Activated CD4-positive, alpha-beta memory T cell treated with anti-CD3 and anti-CD28 coated beads, Interleukin-2, amount 10 ng/mL, durations not matched to agents 7 days and 5 days (primary cell): ENCODE results near the gene ARHGEF40. TPM values are rescaled to one million over a fixed set of nuclear protein-coding genes. Genes with fewer than 3 reads are reported as not detected.
A peak's percentile ranks its signal among the peaks of the same experiment; 100 is the strongest.

Source experiments
- CTCF ChIA-PET: fragments of 350-600 bp; sonication (Branson Sonifier 250); formaldehyde crosslinking; loops from one replicate; lab custom pipeline; 2021; ENCODE audit warnings: antibody characterized with exemption, inconsistent platforms; lab: Charles Lee
- POLR2A ChIA-PET: fragments of 350-600 bp; sonication (Branson Sonifier 250); formaldehyde crosslinking; loops from one replicate; lab custom pipeline; 2021; ENCODE audit warnings: antibody characterized with exemption; lab: Charles Lee
- DNase-seq: peaks from one replicate; pipeline ENCODE4 v3.0.0-alpha.2; 2020
- H3K27ac Mint-ChIP-seq: one replicate; pipeline ENCODE4 v1.8.0; 2021; ENCODE audit warnings: mild to moderate bottlenecking, mixed read lengths
- H3K27me3 Mint-ChIP-seq: one replicate; pipeline ENCODE4 v1.8.0; 2021; ENCODE audit warnings: mixed read lengths
- H3K36me3 Mint-ChIP-seq: one replicate; pipeline ENCODE4 v1.8.0; 2021; ENCODE audit warnings: low read depth, mixed read lengths
- H3K4me1 Mint-ChIP-seq: one replicate; pipeline ENCODE4 v1.8.0; 2021; ENCODE audit warnings: mixed read lengths
- H3K4me3 Mint-ChIP-seq: one replicate; pipeline ENCODE4 v1.8.0; 2021; ENCODE audit warnings: mild to moderate bottlenecking, mixed read lengths
- H3K9me3 Mint-ChIP-seq: one replicate; pipeline ENCODE4 v1.8.0; 2021; ENCODE audit warnings: mixed read lengths
- total RNA-seq, 2 experiments: library from RNA; stranded (reverse); gene quantifications; one replicate each; pipeline ENCODE4 v1.2.3, GENCODE V29; 2021

Gene ARHGEF40
- total RNA-seq, result under 1 TPM; 0.18 to 0.28 TPM

DNA sequence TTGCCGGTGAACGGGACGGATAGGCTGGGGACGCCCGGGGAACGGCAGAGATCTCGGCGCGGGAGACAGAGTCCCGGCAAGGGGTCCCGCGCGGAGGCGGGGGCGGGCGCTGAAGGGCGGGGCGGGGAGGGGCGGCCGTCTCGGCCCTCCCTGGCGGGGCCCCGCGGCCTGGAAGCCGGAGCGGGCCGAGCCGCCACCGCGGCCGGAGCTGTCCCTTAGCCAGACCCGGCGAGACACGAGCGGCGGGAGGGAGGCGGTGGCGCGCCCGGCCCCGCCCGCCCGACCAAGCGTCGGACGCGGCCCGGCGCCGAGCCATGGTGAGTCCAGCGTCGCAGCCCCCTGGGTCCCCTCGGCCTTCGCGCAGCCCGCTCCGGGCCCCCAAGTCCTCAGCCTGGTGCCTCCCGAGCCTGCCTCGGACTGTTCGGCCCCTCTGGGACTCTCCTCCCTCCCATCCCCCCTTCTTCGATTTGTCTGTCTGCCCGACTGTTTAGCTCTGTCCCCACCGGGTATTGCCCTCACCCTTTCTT is at the start of gene ARHGEF40:
Gene ARHGEF40 (plus strand): TSS at position 222 of the 527 bp plus-strand sequence. CDS start 93 bp downstream, at position 315.
- Mint-ChIP-seq H3K36me3 (peaks cover 2% of the 10 kb centered on the region), H3K27ac (peak within 1 kb of the TSS; percentile 6), H3K27me3 (peaks cover 77% of the 10 kb centered on the region), H3K4me1 (peaks cover 39% of the 10 kb centered on the region), H3K4me3 (peak within 1 kb of the TSS; percentile 65), H3K9me3 (no peaks in the 10 kb centered on the region)
- ChIA-PET POLR2A (interaction anchor here (0.8 to 3.0 kb wide), 6 partner anchors 14 to 77 kb away, joined by 3 to 19 read pairs (median 4); no protein-coding TSS in a partner anchor), CTCF (interaction anchor here (1.9 to 3.7 kb wide), 5 partner anchors 17 to 55 kb away, joined by 4 to 20 read pairs (median 14); no protein-coding TSS in a partner anchor)
- DNase-seq, result no peak

DNA sequence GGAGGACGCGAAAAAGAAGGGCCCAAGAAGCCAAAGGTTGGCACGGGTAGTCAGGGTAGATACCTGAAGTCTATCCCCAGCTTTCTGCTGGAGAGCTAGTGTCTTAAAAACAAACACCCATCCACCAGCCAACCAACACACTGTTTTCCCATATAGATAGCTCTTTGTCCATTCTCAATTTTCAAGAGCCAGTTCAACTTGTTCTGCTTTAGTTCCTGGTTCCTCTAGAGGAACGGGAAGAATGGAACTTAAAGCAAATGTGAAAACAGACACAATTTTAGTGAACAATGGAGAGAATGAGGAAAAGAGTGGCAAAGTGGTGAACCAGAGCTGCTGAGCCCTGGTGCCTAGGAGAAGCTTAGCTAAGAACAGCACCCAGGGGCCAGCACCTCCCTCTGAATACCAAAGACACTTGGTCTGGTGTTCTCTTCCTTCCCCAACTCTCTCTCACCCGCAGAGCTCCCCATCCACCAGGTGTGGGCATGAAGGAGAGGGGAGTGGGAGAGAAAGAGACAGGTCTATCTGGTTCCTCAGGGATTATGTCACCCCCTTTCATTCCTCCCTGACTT is 49.0 kb upstream of the ARHGEF40 start:
- ChIA-PET CTCF (interaction anchor here (1.5 kb wide), 1 partner anchor 83 kb away, joined by 7 read pairs; no protein-coding TSS in a partner anchor), POLR2A (no interaction called here)
- Mint-ChIP-seq H3K36me3 (no peaks in the 10 kb centered on the region), H3K27ac (no peak overlapping the region), H3K4me3 (no peak overlapping the region), H3K9me3 (no peaks in the 10 kb centered on the region), H3K27me3 (peaks cover 29% of the 10 kb centered on the region), H3K4me1 (peaks cover 11% of the 10 kb centered on the region)
- DNase-seq, result no peak

- ChIA-PET CTCF (interaction anchor here (0.9 to 2.0 kb wide), 2 partner anchors 8 to 22 kb away, joined by 5 to 16 read pairs; no protein-coding TSS in a partner anchor), POLR2A (no interaction called here)
- Mint-ChIP-seq H3K36me3 (no peaks in the 10 kb centered on the region), H3K4me3 (no peak overlapping the region), H3K9me3 (no peaks in the 10 kb centered on the region), H3K27me3 (peaks cover 34% of the 10 kb centered on the region), H3K4me1 (peaks cover 11% of the 10 kb centered on the region), H3K27ac (no peak overlapping the region)
- DNase-seq, result no peak
These were observed 47.4 kb upstream of the ARHGEF40 start for GRCh38 chr14:21022686-21023085.

DNA sequence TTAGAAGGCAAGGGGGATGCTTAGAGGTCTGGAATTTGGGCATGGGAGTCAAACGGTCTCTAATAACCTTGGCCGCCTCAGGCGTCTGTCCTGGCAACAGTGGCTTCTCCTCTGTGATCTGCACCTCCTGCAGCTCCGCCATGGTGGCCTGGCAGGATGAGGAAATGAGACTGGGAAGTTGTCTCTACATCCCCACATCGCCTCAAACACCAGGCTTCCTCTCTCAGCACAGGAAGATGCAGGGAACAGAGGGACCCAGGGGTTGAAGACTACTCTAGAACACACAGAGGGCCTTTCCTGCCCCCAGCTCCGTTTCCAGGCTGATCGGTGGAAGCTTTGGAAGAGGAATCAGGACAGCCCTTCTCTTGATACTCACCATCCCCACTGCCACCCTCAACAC is 46.9 kb upstream of the ARHGEF40 start:
- CTCF ChIA-PET, result interaction anchor here (2.0 kb wide), 1 partner anchor 8 kb away, joined by 16 read pairs; no protein-coding TSS in a partner anchor
- Mint-ChIP-seq H3K27ac (no peak overlapping the region), H3K4me3 (no peak overlapping the region), H3K36me3 (no peaks in the 10 kb centered on the region), H3K9me3 (no peaks in the 10 kb centered on the region), H3K27me3 (peaks cover 34% of the 10 kb centered on the region), H3K4me1 (peaks cover 11% of the 10 kb centered on the region)
- POLR2A ChIA-PET, result no interaction called here
- DNase-seq, result no peak

DNA sequence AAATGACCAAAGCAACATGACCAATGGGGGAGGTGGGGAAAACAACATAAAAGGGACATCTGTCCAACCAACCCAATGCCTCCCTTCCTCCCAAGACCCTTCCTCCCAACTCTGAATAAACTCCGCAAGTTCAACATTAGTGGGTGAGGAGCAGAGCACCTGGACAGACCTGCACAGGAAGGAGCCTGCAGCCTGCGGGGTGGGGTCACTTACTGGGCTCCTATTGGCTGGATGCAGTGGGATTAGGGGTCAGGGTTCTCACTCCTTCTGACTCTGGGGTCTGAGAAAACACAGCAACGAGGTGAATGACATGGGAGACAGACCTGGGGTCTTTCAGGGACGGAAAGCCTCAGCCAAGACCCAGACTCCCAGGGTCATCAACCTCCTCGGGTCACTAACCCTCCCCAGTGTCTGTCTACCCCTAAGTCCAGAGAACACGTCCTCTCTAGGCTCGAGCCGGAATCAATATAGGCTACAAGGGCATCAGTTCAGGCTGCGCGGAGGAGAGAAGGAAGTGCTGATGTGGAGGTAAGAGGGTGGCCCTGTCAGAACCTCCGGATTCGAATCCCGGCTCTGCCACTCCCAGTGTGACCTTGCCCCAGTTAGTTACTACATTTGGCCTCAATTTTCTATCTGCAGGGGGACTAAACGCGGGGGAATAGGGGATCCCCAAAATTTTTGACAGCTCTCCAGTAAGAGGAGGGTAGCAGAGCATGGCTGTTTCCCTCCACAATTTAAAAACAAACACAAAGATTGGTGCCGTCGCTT is 46.1 kb upstream of the ARHGEF40 start:
- peaks cover 34% of the 10 kb centered on the region for H3K27me3 Mint-ChIP-seq
- H3K4me1 Mint-ChIP-seq, result peaks cover 11% of the 10 kb centered on the region
- CTCF ChIA-PET, result interaction anchor here (1.3 to 2.0 kb wide), 3 partner anchors 9 to 80 kb away, joined by 3 to 16 read pairs (median 5); no protein-coding TSS in a partner anchor
- POLR2A ChIA-PET, result interaction anchor here (1.0 kb wide), 1 partner anchor 80 kb away, joined by 3 read pairs; no protein-coding TSS in a partner anchor
- no peaks in the 10 kb centered on the region for H3K9me3 Mint-ChIP-seq
- no peak for DNase-seq
- H3K4me3 Mint-ChIP-seq, result peak overlapping the region; percentile 68
- H3K27ac Mint-ChIP-seq, result no peak overlapping the region
- no peaks in the 10 kb centered on the region for H3K36me3 Mint-ChIP-seq

DNA sequence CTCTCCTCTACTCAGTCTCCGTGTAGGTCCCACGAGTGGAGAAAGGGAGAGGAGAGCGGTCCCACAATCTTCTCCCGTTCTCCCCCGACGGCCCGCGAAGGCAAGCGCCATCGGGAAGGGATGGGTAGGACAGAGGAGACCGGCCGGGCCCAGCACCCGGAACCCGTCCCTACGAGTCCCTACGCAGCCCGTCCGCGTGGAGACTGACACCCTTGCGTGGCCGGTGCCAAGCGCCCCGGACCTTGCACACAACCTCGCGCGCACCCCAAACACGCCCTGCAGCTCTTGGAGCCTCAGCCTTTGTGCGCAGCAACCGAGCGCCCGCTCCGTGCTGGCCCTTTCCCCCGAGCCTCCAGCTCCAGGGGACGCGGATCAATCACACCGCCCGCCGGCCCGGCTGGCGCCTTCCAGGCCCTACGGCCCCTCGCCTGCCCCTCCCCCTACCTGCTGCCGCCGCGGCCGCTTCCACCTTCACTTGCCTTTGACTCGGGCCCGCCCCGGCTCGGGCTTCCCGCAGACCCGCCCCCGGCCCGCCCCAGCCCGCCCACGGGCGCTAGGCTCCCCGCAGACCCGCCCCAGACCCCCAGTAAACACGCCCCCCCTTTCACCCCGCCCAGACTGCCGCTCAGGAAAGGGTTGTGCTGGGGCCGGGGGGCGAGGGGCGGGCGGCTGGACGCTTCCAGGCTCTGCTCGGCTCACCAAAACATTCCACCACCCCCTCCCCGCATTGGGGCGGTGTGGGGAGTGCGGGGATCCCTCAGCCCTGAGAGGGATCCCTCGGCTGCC is 45.3 kb upstream of the ARHGEF40 start, which contains the start of gene NDRG2:
Gene NDRG2 (minus strand): TSS at position 477 of the 786 bp plus-strand sequence. CDS start 1,746 bp downstream, outside the sequence.
- Mint-ChIP-seq H3K9me3 (no peaks in the 10 kb centered on the region), H3K36me3 (no peaks in the 10 kb centered on the region), H3K4me1 (peaks cover 11% of the 10 kb centered on the region), H3K4me3 (peak within 1 kb of the TSS; percentile 69), H3K27ac (no peak within 1 kb of the TSS), H3K27me3 (peaks cover 34% of the 10 kb centered on the region)
- ChIA-PET POLR2A (interaction anchor here (1.0 kb wide), 1 partner anchor 80 kb away, joined by 3 read pairs; no protein-coding TSS in a partner anchor), CTCF (interaction anchor here (1.3 to 2.0 kb wide), 3 partner anchors 10 to 79 kb away, joined by 3 to 16 read pairs (median 5); no protein-coding TSS in a partner anchor)
- DNase-seq, result peak; percentile 74

- ChIA-PET CTCF (interaction anchor here (1.2 to 1.4 kb wide), 4 partner anchors 11 to 79 kb away, joined by 3 to 5 read pairs (median 3); no protein-coding TSS in a partner anchor), POLR2A (no interaction called here)
- H3K9me3 Mint-ChIP-seq, result no peaks in the 10 kb centered on the region
- peaks cover 11% of the 10 kb centered on the region for H3K4me1 Mint-ChIP-seq
- H3K4me3 Mint-ChIP-seq, result peak overlapping the region; percentile 69
- H3K36me3 Mint-ChIP-seq, result no peaks in the 10 kb centered on the region
- no peak for DNase-seq
- H3K27me3 Mint-ChIP-seq, result peaks cover 34% of the 10 kb centered on the region
- no peak overlapping the region for H3K27ac Mint-ChIP-seq
These were observed 44.5 kb upstream of the ARHGEF40 start for GRCh38 chr14:21025371-21026273.

DNA sequence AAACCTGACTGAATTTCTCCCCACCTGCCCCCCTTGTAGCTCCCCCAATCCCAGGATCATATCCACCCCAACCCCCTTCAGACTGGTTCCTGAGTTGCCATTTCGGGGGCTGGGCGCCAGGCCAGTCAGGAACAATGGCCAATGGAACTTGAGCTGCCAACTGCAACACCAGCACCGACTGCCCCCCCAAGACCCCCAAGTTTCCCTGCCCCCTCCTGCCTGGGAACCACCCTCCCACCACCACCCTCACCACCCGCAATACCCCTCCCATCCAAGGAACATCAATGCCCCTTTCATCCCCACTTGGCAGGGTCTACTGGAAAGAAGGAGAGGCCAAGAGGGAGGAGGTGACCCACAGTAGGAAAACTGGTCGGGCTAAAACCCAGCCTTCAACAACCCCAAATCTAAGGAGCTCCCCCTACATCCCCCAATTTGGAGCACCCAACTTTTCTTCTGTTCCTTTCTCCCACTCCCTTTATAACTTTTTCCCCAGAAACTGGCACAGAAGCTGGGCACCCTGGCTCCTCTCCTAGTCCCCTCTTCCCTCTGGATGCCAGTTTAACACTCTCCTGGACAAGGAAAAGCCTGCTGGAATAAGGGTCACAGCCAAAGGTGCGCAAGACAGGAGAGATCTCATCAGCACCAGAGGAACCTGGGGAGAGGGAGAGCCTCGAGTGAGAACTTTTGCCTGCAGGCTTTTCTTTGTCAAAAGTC is 43.7 kb upstream of the ARHGEF40 start:
- no peak overlapping the region for H3K4me3 Mint-ChIP-seq
- H3K9me3 Mint-ChIP-seq, result no peaks in the 10 kb centered on the region
- H3K36me3 Mint-ChIP-seq, result no peaks in the 10 kb centered on the region
- H3K27me3 Mint-ChIP-seq, result peaks cover 34% of the 10 kb centered on the region
- CTCF ChIA-PET, result interaction anchor here (1.2 to 1.4 kb wide), 3 partner anchors 12 to 79 kb away, joined by 3 to 5 read pairs (median 3); no protein-coding TSS in a partner anchor
- H3K27ac Mint-ChIP-seq, result no peak overlapping the region
- POLR2A ChIA-PET, result no interaction called here
- peaks cover 11% of the 10 kb centered on the region for H3K4me1 Mint-ChIP-seq
- DNase-seq, result no peak

DNA sequence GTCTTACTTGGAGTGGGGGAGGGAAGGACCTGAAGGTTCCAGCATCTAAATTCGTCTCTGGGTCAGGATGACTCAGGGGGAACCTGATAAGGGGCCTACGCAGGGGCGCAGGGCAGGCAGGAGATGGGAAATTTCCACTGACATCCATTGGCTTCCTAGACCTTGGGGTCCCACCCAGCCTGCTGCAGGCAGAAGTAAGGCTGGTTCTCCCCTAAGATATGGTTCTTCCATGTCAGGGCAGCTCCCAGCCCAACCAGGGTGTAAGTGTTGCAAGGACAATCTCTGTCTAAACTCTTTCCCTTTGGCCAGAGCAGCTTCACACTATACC is 43.2 kb upstream of the ARHGEF40 start:
- ChIA-PET POLR2A (no interaction called here), CTCF (interaction anchor here (1.2 to 1.4 kb wide), 2 partner anchors 77 to 78 kb away, joined by 3 read pairs; no protein-coding TSS in a partner anchor)
- no peaks in the 10 kb centered on the region for H3K9me3 Mint-ChIP-seq
- peaks cover 11% of the 10 kb centered on the region for H3K4me1 Mint-ChIP-seq
- DNase-seq, result no peak
- peaks cover 37% of the 10 kb centered on the region for H3K27me3 Mint-ChIP-seq
- no peak overlapping the region for H3K27ac Mint-ChIP-seq
- no peak overlapping the region for H3K4me3 Mint-ChIP-seq
- H3K36me3 Mint-ChIP-seq, result no peaks in the 10 kb centered on the region

GRCh38 chr14:21029917-21030316 is 40.2 kb upstream of the ARHGEF40 start, which contains the start of gene TPPP2:
Gene TPPP2, plus strand, starts transcription at chr14:21030217. Its CDS starts 365 bp downstream, at chr14:21030582.
- no peak within 1 kb of the TSS for H3K4me3 Mint-ChIP-seq
- CTCF ChIA-PET, result interaction anchor here (3.6 kb wide), 1 partner anchor 15 kb away, joined by 19 read pairs; no protein-coding TSS in a partner anchor
- POLR2A ChIA-PET, result no interaction called here
- no peaks in the 10 kb centered on the region for H3K9me3 Mint-ChIP-seq
- H3K4me1 Mint-ChIP-seq, result no peaks in the 10 kb centered on the region
- H3K27me3 Mint-ChIP-seq, result peaks cover 10% of the 10 kb centered on the region
- H3K36me3 Mint-ChIP-seq, result no peaks in the 10 kb centered on the region
- no peak for DNase-seq
- no peak within 1 kb of the TSS for H3K27ac Mint-ChIP-seq

DNA sequence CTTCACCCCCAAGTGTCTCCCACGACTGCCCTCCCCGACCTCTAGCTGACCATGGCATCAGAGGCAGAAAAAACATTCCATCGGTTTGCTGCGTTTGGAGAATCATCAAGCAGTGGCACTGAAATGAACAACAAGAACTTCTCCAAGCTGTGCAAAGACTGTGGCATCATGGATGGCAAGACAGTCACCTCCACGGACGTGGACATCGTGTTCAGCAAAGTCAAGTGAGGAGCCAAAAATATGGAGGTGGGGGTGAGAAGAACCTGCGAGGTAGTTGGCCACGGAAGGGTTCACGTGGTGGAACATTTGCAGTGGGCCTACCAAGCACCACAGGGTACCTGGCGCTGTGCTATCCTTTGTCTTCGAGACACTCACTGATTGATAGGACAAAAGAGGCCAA is 39.6 kb upstream of the ARHGEF40 start:
- CTCF ChIA-PET, result interaction anchor here (3.6 kb wide), 1 partner anchor 16 kb away, joined by 19 read pairs; no protein-coding TSS in a partner anchor
- no peaks in the 10 kb centered on the region for H3K9me3 Mint-ChIP-seq
- H3K27ac Mint-ChIP-seq, result no peak overlapping the region
- H3K27me3 Mint-ChIP-seq, result peaks cover 8% of the 10 kb centered on the region
- H3K4me3 Mint-ChIP-seq, result no peak overlapping the region
- H3K36me3 Mint-ChIP-seq, result no peaks in the 10 kb centered on the region
- DNase-seq, result no peak
- POLR2A ChIA-PET, result no interaction called here
- H3K4me1 Mint-ChIP-seq, result no peaks in the 10 kb centered on the region
